LNCAP (cell line): Measurements from ENCODE around the gene GUCA2B.

ENCODE experiments used
- TF ChIP-seq, protein P1 (sequence below): fragments of 450-650 bp; IDR thresholded peaks from 2 replicates; pipeline ENCODE4 v1.5.1; 2017; ENCODE audit warnings: mild to moderate bottlenecking

Gene GUCA2B

DNA sequence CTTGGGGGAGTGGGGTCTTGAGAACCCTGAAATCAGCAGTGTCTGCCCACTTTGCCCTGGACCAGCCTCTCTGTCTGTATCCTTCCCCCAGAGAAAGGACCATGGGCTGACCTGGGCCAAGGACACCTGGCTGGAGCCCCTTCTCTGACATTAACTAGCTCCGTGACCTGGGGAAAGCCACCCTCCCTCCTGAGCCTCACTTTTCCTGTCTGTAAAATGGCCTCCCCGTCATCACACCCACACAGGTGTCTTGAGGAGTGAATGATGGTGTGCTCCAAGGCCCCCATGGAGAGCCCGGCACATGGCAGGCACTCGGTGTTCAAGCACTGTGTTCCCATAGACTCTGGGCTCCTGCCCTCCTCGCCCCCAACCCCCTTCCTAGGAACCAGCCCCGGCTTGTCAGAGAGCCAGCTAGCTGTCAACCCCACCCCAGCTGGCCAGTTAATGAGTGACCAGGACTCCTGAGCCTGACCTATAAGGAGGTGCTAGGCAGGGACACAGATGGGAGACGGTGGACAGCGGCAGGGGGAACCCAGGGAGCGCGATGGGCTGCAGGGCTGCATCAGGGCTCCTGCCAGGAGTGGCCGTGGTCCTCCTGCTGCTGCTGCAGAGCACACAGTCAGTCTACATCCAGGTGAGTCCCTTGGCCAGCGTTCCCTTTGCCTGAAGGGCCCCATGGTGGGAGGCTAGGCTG lies at the start of gene GUCA2B:
TSS of gene GUCA2B (plus strand) at position 504 of the 694 bp plus-strand sequence. CDS start at position 545, 41 bp downstream.
- TF ChIP-seq, protein P1, sequence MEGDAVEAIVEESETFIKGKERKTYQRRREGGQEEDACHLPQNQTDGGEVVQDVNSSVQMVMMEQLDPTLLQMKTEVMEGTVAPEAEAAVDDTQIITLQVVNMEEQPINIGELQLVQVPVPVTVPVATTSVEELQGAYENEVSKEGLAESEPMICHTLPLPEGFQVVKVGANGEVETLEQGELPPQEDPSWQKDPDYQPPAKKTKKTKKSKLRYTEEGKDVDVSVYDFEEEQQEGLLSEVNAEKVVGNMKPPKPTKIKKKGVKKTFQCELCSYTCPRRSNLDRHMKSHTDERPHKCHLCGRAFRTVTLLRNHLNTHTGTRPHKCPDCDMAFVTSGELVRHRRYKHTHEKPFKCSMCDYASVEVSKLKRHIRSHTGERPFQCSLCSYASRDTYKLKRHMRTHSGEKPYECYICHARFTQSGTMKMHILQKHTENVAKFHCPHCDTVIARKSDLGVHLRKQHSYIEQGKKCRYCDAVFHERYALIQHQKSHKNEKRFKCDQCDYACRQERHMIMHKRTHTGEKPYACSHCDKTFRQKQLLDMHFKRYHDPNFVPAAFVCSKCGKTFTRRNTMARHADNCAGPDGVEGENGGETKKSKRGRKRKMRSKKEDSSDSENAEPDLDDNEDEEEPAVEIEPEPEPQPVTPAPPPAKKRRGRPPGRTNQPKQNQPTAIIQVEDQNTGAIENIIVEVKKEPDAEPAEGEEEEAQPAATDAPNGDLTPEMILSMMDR: no peak

DNA sequence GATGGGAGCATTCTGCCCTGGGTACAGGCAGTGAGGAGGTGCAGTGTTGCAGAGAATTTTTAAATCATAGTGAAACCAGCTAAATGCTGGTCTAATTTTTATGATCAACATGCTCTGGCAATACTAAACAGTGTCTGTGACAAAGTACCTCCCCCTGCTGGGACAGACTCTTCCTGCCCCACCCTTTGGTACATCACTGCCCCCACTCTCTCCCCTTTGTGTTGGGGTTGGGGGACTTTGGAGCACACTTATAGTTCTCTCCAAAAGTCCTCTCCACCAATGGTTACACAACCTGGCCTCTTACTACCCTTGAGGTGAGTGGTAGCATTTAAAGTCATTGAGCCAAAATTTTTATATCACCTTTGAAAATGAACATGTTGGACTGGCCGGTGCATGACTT lies 48.2 kb upstream of the GUCA2B start:
- TF ChIP-seq, protein P1: no peak

DNA sequence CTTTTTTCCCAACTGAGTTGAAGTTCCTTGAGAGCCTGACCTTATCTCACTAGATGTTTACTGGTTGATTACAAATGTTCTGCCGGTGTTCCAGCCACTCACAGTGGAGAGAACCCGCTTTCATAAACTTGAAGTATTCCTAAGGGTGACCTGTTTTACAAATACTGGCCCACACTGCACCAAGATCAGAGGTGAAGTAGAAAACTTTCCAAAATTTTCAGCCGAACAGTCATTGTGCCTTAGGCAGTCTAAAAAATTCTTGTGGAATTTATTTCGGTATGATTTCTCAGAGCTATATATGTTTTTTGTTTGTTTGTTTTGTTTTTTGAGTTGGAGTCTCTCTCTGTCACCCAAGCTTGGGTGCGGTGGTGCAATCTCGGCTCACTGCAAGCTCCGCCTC lies 44.9 kb upstream of the GUCA2B start:
- TF ChIP-seq, protein P1: no peak

DNA sequence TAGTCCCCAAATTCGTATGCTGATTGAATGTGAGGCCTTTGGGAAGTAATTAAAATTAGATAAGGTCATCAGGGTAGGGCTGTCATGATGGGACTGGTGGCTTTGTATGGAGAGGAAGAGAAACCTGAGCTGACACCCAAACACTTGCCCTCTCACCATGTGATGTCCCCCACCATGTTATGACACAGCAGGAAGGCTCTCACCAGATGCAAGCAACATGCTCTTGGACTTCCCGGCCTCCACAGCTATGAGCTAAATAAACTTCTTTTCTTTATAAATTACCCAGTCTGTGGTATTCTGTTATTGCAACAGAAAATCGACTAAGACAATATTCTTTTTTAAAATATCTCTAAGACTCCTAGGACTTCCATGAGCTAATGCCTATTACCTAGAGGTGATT lies 43.6 kb upstream of the GUCA2B start:
- TF ChIP-seq, protein P1: no peak

DNA sequence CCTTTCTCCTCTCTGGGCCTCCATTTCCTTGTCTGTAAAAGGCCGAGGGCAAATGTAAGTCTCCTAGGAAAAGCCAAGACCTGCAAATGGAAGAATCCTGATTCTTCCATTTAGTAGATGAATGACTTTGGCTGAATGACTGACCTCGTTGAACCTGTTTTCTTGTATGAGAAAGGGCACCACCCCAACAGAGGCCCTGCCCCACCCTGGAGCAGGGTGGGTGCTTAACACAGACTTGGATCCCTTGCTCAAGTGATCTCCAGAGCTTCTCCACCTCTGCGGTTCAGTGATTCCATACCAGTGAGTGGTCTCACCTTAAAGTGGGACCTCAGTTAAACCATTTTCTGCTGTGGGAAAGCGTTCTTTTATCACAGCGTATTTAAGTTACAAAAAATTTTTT lies 39.0 kb upstream of the GUCA2B start:
- TF ChIP-seq, protein P1: no peak

DNA sequence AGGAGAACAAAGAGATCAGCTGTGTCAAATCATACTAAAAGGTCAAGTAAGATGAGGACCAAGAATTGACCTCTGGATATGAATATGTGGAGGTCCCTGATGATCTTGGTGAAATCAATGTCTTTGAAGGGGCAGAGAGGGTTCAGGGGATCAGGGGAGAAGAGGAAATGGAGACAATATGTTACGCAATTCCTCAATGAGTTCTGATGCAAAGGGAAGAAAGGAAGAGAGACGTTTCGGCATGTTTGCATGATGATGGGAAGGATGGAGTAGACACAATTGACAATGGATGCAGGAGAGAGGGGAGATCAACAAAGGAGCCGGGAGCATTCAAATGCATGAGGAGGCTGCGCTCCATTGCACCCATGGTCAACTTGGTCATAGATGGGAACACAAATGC lies 36.0 kb upstream of the GUCA2B start:
- TF ChIP-seq, protein P1: no peak

DNA sequence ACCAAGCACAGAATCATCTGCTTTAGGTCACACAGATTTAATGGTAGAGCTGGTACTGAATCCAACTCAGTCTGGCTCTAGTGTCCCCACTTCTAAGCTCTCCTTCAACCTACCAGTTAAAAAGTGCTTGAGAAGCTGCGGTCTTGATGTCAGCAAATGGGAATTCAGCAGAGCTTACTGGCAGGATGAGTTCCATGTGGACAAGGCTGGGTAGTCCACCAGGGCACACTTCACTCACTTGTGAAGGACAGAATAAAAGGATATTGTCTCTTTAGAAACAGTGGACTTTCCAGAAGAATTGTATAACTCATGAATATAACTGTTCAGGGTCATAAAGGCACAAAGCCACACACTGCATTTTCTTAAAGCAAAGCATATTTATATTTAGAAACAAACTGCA lies 35.1 kb upstream of the GUCA2B start:
- TF ChIP-seq, protein P1: no peak

DNA sequence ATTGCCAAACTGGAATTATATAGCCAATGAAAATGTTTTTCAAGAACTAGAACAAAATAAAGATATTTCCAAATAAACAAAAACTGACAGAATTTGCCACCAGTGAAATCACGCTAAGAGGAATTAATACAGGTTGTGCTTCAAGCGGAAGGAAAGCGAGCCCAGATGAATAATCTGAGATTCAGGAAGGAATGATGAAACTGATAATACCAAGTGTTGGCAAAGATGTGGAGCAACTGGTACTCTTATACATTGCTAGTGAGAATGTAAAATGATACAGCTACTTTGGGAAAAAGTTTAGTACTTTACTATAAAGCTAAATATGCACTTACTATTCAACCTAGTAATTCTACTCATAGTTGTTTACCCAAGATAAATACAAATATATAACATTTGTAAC lies 30.8 kb upstream of the GUCA2B start:
- TF ChIP-seq, protein P1: no peak
